Testis (tissue), 2 donors: ENCODE data around the gene KCNC3.
"Not testable (repeated sequence)": the region's sequence is repeated elsewhere in the genome, so short reads cannot be mapped to it uniquely, and the experiment has no call there.

Experiments
- POLR2A ChIP-seq: fragments of 450-650 bp; IDR thresholded peaks from one replicate; pipeline ENCODE4 v1.6.1; 2017; ENCODE audit warnings: antibody characterized with exemption, mild to moderate bottlenecking, moderate library complexity
- TF ChIP-seq, protein P1 (sequence below), 3 experiments: fragments of 450-650 bp in 2 of 3; fragments of 200-600 bp in 1 of 3; sonication (generic) in 1 of 3; IDR thresholded peaks; one replicate each; pipeline ENCODE4 v1.5.1; 2016 to 2019; ENCODE audit warnings: antibody characterized with exemption in 3 of 3, mild to moderate bottlenecking in 2 of 3, moderate library complexity in 1 of 3

GRCh38 chr19:50329926-50330294, 733 bp upstream of the KCNC3 start:
- TF ChIP-seq, protein P1, sequence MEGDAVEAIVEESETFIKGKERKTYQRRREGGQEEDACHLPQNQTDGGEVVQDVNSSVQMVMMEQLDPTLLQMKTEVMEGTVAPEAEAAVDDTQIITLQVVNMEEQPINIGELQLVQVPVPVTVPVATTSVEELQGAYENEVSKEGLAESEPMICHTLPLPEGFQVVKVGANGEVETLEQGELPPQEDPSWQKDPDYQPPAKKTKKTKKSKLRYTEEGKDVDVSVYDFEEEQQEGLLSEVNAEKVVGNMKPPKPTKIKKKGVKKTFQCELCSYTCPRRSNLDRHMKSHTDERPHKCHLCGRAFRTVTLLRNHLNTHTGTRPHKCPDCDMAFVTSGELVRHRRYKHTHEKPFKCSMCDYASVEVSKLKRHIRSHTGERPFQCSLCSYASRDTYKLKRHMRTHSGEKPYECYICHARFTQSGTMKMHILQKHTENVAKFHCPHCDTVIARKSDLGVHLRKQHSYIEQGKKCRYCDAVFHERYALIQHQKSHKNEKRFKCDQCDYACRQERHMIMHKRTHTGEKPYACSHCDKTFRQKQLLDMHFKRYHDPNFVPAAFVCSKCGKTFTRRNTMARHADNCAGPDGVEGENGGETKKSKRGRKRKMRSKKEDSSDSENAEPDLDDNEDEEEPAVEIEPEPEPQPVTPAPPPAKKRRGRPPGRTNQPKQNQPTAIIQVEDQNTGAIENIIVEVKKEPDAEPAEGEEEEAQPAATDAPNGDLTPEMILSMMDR (IDR thresholded peaks at IDR 0.05) = not testable (repeated sequence)
- not testable (repeated sequence) for TF ChIP-seq POLR2A
